Endothelial cell of umbilical vein (primary cell): ENCODE results near the gene TDRD9. TPM values are rescaled to one million over a fixed set of nuclear protein-coding genes. Genes with fewer than 3 reads are reported as not detected.

Experiments
- BruUV-seq: library from RNA; stranded (reverse); fragments of 400-500 nt; replicated peaks from 2 replicates; lab custom pipeline; 2021; lab: Mats Ljungman, UMichigan
- CTCF ChIA-PET: fragments of 300-600, 350-600 bp; sonication (Branson Sonifier 250); formaldehyde crosslinking; loops from one replicate; lab custom pipeline; 2021; ENCODE audit warnings: antibody characterized with exemption, inconsistent platforms; lab: Charles Lee
- POLR2A ChIA-PET: fragments of 300-600, 350-600 bp; sonication (Branson Sonifier 250); formaldehyde crosslinking; loops from one replicate; lab custom pipeline; 2021; ENCODE audit warnings: antibody characterized with exemption, inconsistent platforms; lab: Charles Lee
- DNase-seq: peaks from one replicate; pipeline ENCODE4 v3.0.0-alpha.2; 2011; ENCODE audit warnings: low read depth, low spot score
- FAIRE-seq: peaks from 2 replicates; lab custom pipeline; 2011; peaks lifted over from hg19 to GRCh38; lab: Jason Lieb, UNC
- H2AFZ ChIP-seq: 2 replicates; pipeline ENCODE4 v1.6.0; 2012; ENCODE audit warnings: low read depth, low read length, control low read depth, inconsistent platforms
- H3K27ac ChIP-seq: 2 replicates; pipeline ENCODE4 v1.5.1; 2011; ENCODE audit warnings: low read depth, mild to moderate bottlenecking, control low read depth, low read length, moderate library complexity; ENCODE audit not compliant: insufficient read depth
- H3K27me3 ChIP-seq, 2 experiments: 2 replicates each; pipeline versions ENCODE4 v1.6.0 to v1.6.1; 2011; ENCODE audit warnings: low read length in 2 of 2, mixed read lengths in 1 of 2; ENCODE audit not compliant: control insufficient read depth in 2 of 2, insufficient read depth in 2 of 2
- H3K36me3 ChIP-seq, 2 experiments: 2 replicates in 1 of 2; 3 replicates in 1 of 2; pipeline ENCODE4 v1.5.1; 2011; ENCODE audit warnings: low read length in 2 of 2, mild to moderate bottlenecking in 1 of 2, moderate library complexity in 1 of 2; ENCODE audit not compliant: control insufficient read depth in 2 of 2, insufficient read depth in 2 of 2; ENCODE audit errors: extremely low read depth in 1 of 2
- H3K4me1 ChIP-seq: 3 replicates; pipeline ENCODE4 v1.5.1; 2011; ENCODE audit warnings: mild to moderate bottlenecking, low read length; ENCODE audit not compliant: control insufficient read depth, insufficient read depth; ENCODE audit errors: extremely low read depth
- H3K4me2 ChIP-seq: 2 replicates; pipeline ENCODE4 v1.6.1; 2011; ENCODE audit warnings: low read length, control low read depth, mixed read lengths; ENCODE audit not compliant: insufficient read depth
- H3K4me3 ChIP-seq, 3 experiments: fragments of 200-600 bp in 1 of 3; sonication (generic), shearing (Covaris generic) in 1 of 3; replicated peaks in 1 of 3; 2 replicates each; pipeline ENCODE4 v1.5.1; 2011 to 2016; ENCODE audit warnings: control low read depth in 3 of 3, low read length in 3 of 3, mild to moderate bottlenecking in 2 of 3, inconsistent platforms in 1 of 3, low read depth in 1 of 3, moderate library complexity in 1 of 3; ENCODE audit not compliant: insufficient read depth in 1 of 3
- H3K79me2 ChIP-seq: 2 replicates; pipeline ENCODE4 v1.6.0; 2012; ENCODE audit warnings: low read length, inconsistent platforms; ENCODE audit not compliant: control insufficient read depth, insufficient read depth
- H3K9ac ChIP-seq: replicated peaks from 2 replicates; pipeline ENCODE3; 2011; ENCODE audit warnings: low read length, control low read depth; ENCODE audit not compliant: insufficient read depth; ENCODE audit errors: extremely low read depth
- H3K9me1 ChIP-seq: replicated peaks from 3 replicates; pipeline ENCODE4 v1.6.0; 2011; ENCODE audit warnings: mild to moderate bottlenecking, low read length; ENCODE audit not compliant: control insufficient read depth, insufficient read depth; ENCODE audit errors: extremely low read depth
- H3K9me3 ChIP-seq: replicated peaks from 2 replicates; pipeline ENCODE4 v1.5.1; 2012; ENCODE audit warnings: low read length, inconsistent platforms; ENCODE audit not compliant: control insufficient read depth, insufficient read depth
- H4K20me1 ChIP-seq: replicated peaks from 2 replicates; pipeline ENCODE3; 2011; ENCODE audit warnings: mild to moderate bottlenecking, low read length; ENCODE audit not compliant: control insufficient read depth, insufficient read depth; ENCODE audit errors: extremely low read depth
- CTCF ChIP-seq, 2 donors: IDR thresholded peaks; 1 replicate in 1 of 2; 2 replicates in 1 of 2; pipeline ENCODE4 v1.5.1; 2011; ENCODE audit warnings: low read length in 2 of 2, mild to moderate bottlenecking in 2 of 2, moderate library complexity in 2 of 2, control low read depth in 1 of 2, inconsistent platforms in 1 of 2, low read depth in 1 of 2; ENCODE audit not compliant: insufficient read depth in 1 of 2; ENCODE audit errors: extremely low read depth in 1 of 2
- EZH2 ChIP-seq: IDR thresholded peaks from 2 replicates; pipeline ENCODE4 v1.6.1; 2012; ENCODE audit warnings: borderline replicate concordance, low read depth, mild to moderate bottlenecking, moderate library complexity, low read length, inconsistent platforms; ENCODE audit not compliant: severe bottlenecking
- FOS ChIP-seq: IDR thresholded peaks from 2 replicates; pipeline ENCODE4 v1.6.1; 2011; ENCODE audit warnings: mild to moderate bottlenecking, low read length, moderate library complexity, borderline replicate concordance; ENCODE audit not compliant: insufficient read depth
- GATA2 ChIP-seq: IDR thresholded peaks from 2 replicates; pipeline ENCODE4 v1.7.0; 2011; ENCODE audit warnings: low read depth, mild to moderate bottlenecking, moderate library complexity, mixed read lengths, low read length; ENCODE audit not compliant: insufficient read length, insufficient read depth
- JUN ChIP-seq: IDR thresholded peaks from 2 replicates; pipeline ENCODE4 v1.6.1; 2011; ENCODE audit warnings: borderline replicate concordance, low read depth; ENCODE audit not compliant: insufficient read length, insufficient read depth
- MAX ChIP-seq: IDR thresholded peaks from 2 replicates; pipeline ENCODE4 v1.6.1; 2011; ENCODE audit not compliant: insufficient read depth, insufficient read length
- MYC ChIP-seq: IDR thresholded peaks from one replicate; pipeline ENCODE4 v1.6.1; 2011; ENCODE audit warnings: mild to moderate bottlenecking, low read depth, low read length
- POLR2A ChIP-seq: IDR thresholded peaks from 2 replicates; pipeline ENCODE4 v1.6.1; 2012; ENCODE audit warnings: low read depth, mild to moderate bottlenecking, control low read depth, low read length
- POLR2AphosphoS5 ChIP-seq: IDR thresholded peaks from 2 replicates; pipeline ENCODE4 v1.6.1; 2012; ENCODE audit warnings: low read depth, mild to moderate bottlenecking, control low read depth, low read length, moderate library complexity; ENCODE audit not compliant: insufficient read depth
- dilution Hi-C: fragments of 300-500 bp; cut with MboI; formaldehyde crosslinking; loops from one replicate; pipeline ENCODE4 v1.15.0; 2019; ENCODE audit warnings: low sequenced_read_pairs; ENCODE audit not compliant: extremely low pct_ligation_motif_present
- intact Hi-C: fragments of 100-400 bp; cut with micrococcal nuclease; formaldehyde crosslinking; loops from one replicate; pipeline ENCODE4 v1.10.0; 2022
- polyA plus RNA-seq, 4 experiments: library from polyadenylated mRNA; depleted of rRNA in 3 of 4; stranded (reverse) in 3 of 4; unstranded in 1 of 4; fragments of >200 nt; gene quantifications; 2 replicates each; pipeline versions ENCODE4 v1.2.1 to v1.2.3, GENCODE V29; 2011 to 2012; ENCODE audit warnings: missing spikeins in 1 of 4
- total RNA-seq: library from RNA; stranded (reverse); gene quantifications from 2 replicates; pipeline ENCODE4 v1.2.3, GENCODE V29; 2021

TDRD9 gene
- total and polyA plus RNA-seq, 2 donors (not counting 3 experiments of a cell fraction or from before 2014, with no cell fraction given), result 0.52 to 1.4 TPM

GRCh38 chr14:103910262-103910935, 17.9 kb upstream of the TDRD9 start:
- dilution Hi-C loops (no loop called here), intact Hi-C loops (loop anchor here (1.0 to 2.0 kb wide), 2 partner anchors 102 to 338 kb away; no protein-coding TSS in a partner anchor)
- H3K27me3 ChIP-seq, result no peaks in the 10 kb centered on the region
- TF ChIP-seq CTCF (IDR thresholded peaks at IDR 0.05; ENCODE audit: extremely low read depth in 1 of 2, insufficient read depth in 1 of 2, low read depth in 1 of 2, low read length in 2 of 2) (peak; percentile 85), EZH2 (no peak), GATA2 (no peak), MAX (no peak), MYC (no peak), FOS (no peak), POLR2A (no peak), JUN (no peak), POLR2AphosphoS5 (peak; percentile 27)
- no peaks in the 10 kb centered on the region for H3K79me2 ChIP-seq
- FAIRE-seq (peak; percentile 90), DNase-seq (peak; percentile 75)
- ChIA-PET POLR2A (no interaction called here), CTCF (interaction anchor here (0.5 to 10.3 kb wide), 26 partner anchors 10 to 337 kb away, joined by 3 to 253 read pairs (median 4); no protein-coding TSS in a partner anchor)
- H3K4me1 ChIP-seq, result peaks cover 4% of the 10 kb centered on the region
- H4K20me1 ChIP-seq, result no peaks in the 10 kb centered on the region
- H3K27ac ChIP-seq, result no peak overlapping the region
- no TSS peak for BruUV-seq
- no peak overlapping the region for H3K9ac ChIP-seq
- no peaks in the 10 kb centered on the region for H3K9me1 ChIP-seq
- no peak overlapping the region for H3K4me3 ChIP-seq
- no peaks in the 10 kb centered on the region for H3K9me3 ChIP-seq
- H3K4me2 ChIP-seq, result peak overlapping the region; percentile 43
- H2AFZ ChIP-seq, result peak overlapping the region; percentile 43
- H3K36me3 ChIP-seq, result peaks cover 3 to 8% of the 10 kb centered on the region in 2 experiments
